Loucy (cell line): ENCODE results near the gene MYOZ1.

Source experiments
- EZH2phosphoT487 ChIP-seq: fragments of 200-600 bp; IDR thresholded peaks from 2 replicates; pipeline ENCODE4 v1.6.1; 2018; ENCODE audit warnings: antibody characterized with exemption, mild to moderate bottlenecking, moderate library complexity, borderline replicate concordance
- TF ChIP-seq, protein P1 (sequence below): fragments of 200-600 bp; sonication (generic); conservative IDR thresholded peaks from 2 replicates; pipeline ENCODE4 v1.5.1; 2014; ENCODE audit warnings: mild to moderate bottlenecking, antibody characterized with exemption, low read length

DNA sequence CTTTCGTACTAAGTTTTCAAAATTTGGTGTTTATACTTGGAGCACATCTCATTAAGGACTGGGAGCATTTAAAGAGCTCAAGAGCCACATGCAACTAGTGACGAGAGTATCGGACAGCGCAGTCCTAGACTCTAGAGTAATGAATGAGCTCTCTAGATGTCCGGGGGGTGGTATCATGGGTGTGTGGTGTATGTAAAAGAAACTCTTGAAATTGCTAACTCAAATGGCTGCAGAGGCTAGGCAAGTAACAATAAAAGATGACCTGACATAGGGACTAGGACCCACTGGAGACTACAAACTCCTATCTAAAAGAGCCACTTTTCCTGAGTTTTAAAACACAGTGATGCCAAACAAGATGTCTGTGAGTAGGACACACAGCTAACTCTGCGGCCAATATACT, 14.0 kb downstream of the MYOZ1 start:
- TF ChIP-seq, protein P1, sequence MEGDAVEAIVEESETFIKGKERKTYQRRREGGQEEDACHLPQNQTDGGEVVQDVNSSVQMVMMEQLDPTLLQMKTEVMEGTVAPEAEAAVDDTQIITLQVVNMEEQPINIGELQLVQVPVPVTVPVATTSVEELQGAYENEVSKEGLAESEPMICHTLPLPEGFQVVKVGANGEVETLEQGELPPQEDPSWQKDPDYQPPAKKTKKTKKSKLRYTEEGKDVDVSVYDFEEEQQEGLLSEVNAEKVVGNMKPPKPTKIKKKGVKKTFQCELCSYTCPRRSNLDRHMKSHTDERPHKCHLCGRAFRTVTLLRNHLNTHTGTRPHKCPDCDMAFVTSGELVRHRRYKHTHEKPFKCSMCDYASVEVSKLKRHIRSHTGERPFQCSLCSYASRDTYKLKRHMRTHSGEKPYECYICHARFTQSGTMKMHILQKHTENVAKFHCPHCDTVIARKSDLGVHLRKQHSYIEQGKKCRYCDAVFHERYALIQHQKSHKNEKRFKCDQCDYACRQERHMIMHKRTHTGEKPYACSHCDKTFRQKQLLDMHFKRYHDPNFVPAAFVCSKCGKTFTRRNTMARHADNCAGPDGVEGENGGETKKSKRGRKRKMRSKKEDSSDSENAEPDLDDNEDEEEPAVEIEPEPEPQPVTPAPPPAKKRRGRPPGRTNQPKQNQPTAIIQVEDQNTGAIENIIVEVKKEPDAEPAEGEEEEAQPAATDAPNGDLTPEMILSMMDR: no peak
- TF ChIP-seq EZH2phosphoT487: no peak
